Adipocyte (in vitro differentiated cells): ENCODE data around the gene WDR20.
"Not testable (repeated sequence)": the region's sequence is repeated elsewhere in the genome, so short reads cannot be mapped to it uniquely, and the experiment has no call there.

Experiments
- DNase-seq: peaks from one replicate; pipeline ENCODE4 v3.0.0-alpha.2; 2015; ENCODE audit warnings: low read depth
- H3K27me3 ChIP-seq: replicated peaks from 2 replicates; pipeline ENCODE4 v1.7.0; 2013; ENCODE audit warnings: mild to moderate bottlenecking, low read length, moderate library complexity; ENCODE audit not compliant: control insufficient read depth, insufficient read depth
- H3K36me3 ChIP-seq: 2 replicates; pipeline ENCODE4 v1.7.0; 2013; ENCODE audit warnings: low read length, mild to moderate bottlenecking, moderate library complexity; ENCODE audit not compliant: control insufficient read depth, insufficient read depth, severe bottlenecking
- H3K4me1 ChIP-seq: 2 replicates; pipeline ENCODE4 v1.7.0; 2013; ENCODE audit warnings: mild to moderate bottlenecking, low read length, moderate library complexity; ENCODE audit not compliant: control insufficient read depth, insufficient read depth
- H3K4me3 ChIP-seq: 2 replicates; pipeline ENCODE4 v1.7.0; 2013; ENCODE audit warnings: mild to moderate bottlenecking, low read length, moderate library complexity
- H3K9ac ChIP-seq: 2 replicates; pipeline ENCODE4 v1.7.0; 2013; ENCODE audit warnings: mild to moderate bottlenecking, low read length, moderate library complexity
- H3K9me3 ChIP-seq: 2 replicates; pipeline ENCODE4 v1.7.0; 2013; ENCODE audit warnings: mild to moderate bottlenecking, low read length, moderate library complexity; ENCODE audit not compliant: control insufficient read depth

WDR20 gene

DNA sequence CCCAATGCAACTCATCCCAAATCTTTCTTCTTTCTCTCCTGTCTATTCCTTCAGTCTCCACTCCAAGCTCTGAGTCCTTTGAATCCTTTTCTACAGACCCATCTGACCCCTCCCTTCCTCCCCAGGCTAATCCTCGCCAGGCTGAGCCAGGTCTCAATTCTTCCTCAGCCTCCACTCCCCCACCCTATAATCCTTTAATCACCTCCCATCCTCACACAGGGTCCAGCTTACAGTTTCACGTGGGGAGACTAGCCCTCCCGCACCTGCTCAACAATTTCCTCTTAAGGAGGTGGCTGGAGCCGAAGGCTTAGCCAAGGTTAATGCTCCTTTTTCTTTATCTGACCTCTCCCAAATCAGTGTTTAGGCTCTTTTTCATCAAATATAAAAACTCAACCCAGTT, 101.5 kb downstream of the WDR20 start:
- Histone ChIP-seq H3K9me3 (no peaks in the 10 kb centered on the region), H3K4me1 (no peaks in the 10 kb centered on the region), H3K36me3 (no peaks in the 10 kb centered on the region), H3K9ac (no peak overlapping the region), H3K4me3 (no peak overlapping the region), H3K27me3 (no peaks in the 10 kb centered on the region)
- no peak for DNase-seq

DNA sequence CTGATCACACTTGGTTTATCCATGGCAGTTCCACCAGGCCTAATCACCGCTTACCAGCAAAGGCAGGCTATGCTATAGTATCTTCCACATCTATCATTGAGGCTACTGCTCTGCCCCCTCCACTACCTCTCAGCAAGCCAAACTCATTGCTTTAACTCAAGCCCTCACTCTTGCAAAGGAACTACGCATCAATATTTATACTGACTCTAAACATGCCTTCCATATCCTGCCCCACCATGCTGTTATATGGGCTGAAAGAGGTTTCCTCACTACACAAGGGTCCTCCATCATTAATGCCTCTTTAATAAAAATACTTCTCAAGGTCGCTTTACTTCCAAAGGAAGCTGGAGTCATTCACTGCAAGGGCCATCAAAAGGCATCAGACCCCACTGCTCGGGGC, 104.1 kb downstream of the WDR20 start:
- H3K36me3 ChIP-seq, H3K4me3 ChIP-seq, H3K4me1 ChIP-seq, H3K27me3 ChIP-seq, H3K9me3 ChIP-seq, DNase-seq, H3K9ac ChIP-seq: not testable (repeated sequence)

GRCh38 chr14:102246071-102246470, 106.4 kb downstream of the WDR20 start:
- no peak overlapping the region for H3K4me3 ChIP-seq
- no peak for DNase-seq
- H3K9me3 ChIP-seq: no peaks in the 10 kb centered on the region
- no peaks in the 10 kb centered on the region for H3K36me3 ChIP-seq
- H3K27me3 ChIP-seq: no peaks in the 10 kb centered on the region
- no peak overlapping the region for H3K9ac ChIP-seq
- H3K4me1 ChIP-seq: no peaks in the 10 kb centered on the region

GRCh38 chr14:102248121-102248520, 108.4 kb downstream of the WDR20 start:
- no peak for DNase-seq
- H3K9me3 ChIP-seq: no peaks in the 10 kb centered on the region
- H3K36me3 ChIP-seq: no peaks in the 10 kb centered on the region
- no peaks in the 10 kb centered on the region for H3K4me1 ChIP-seq
- H3K27me3 ChIP-seq: no peaks in the 10 kb centered on the region
- H3K9ac ChIP-seq: no peak overlapping the region
- no peak overlapping the region for H3K4me3 ChIP-seq

GRCh38 chr14:102249041-102249440, 109.3 kb downstream of the WDR20 start:
- Histone ChIP-seq H3K36me3 (no peaks in the 10 kb centered on the region), H3K9me3 (no peaks in the 10 kb centered on the region), H3K4me3 (no peak overlapping the region), H3K27me3 (no peaks in the 10 kb centered on the region), H3K4me1 (no peaks in the 10 kb centered on the region), H3K9ac (no peak overlapping the region)
- no peak for DNase-seq

DNA sequence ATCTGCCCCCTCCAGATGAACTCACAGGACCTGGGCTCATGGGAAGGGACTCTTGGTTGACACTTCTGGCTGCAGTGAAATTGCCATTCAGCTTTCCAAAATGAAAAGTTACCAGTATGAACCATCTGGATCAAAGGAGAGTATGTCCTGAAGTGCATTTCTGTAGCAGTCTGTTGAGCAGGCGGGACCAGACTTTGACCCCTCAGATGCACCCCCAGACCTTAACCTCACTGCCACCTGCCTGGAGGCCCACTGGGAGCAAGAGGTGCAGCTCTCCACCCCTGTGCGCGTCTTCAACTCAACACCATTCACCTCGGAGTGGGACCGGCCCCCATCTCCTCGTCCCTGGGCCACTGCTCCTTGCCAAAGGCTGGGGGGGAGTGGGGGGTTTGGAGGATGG, 110.3 kb downstream of the WDR20 start:
- no peak overlapping the region for H3K4me3 ChIP-seq
- no peaks in the 10 kb centered on the region for H3K36me3 ChIP-seq
- no peaks in the 10 kb centered on the region for H3K9me3 ChIP-seq
- H3K27me3 ChIP-seq: no peaks in the 10 kb centered on the region
- H3K9ac ChIP-seq: no peak overlapping the region
- no peak for DNase-seq
- no peaks in the 10 kb centered on the region for H3K4me1 ChIP-seq

GRCh38 chr14:102250636-102251035, 110.9 kb downstream of the WDR20 start:
- H3K27me3 ChIP-seq: no peaks in the 10 kb centered on the region
- peaks cover 4% of the 10 kb centered on the region for H3K4me1 ChIP-seq
- no peaks in the 10 kb centered on the region for H3K9me3 ChIP-seq
- DNase-seq: no peak
- H3K36me3 ChIP-seq: no peaks in the 10 kb centered on the region
- H3K4me3 ChIP-seq: no peak overlapping the region
- no peak overlapping the region for H3K9ac ChIP-seq

GRCh38 chr14:102251161-102251560, 111.5 kb downstream of the WDR20 start:
- H3K9ac ChIP-seq: no peak overlapping the region
- H3K36me3 ChIP-seq: no peaks in the 10 kb centered on the region
- H3K4me3 ChIP-seq: no peak overlapping the region
- no peaks in the 10 kb centered on the region for H3K9me3 ChIP-seq
- H3K4me1 ChIP-seq: peaks cover 6% of the 10 kb centered on the region
- no peaks in the 10 kb centered on the region for H3K27me3 ChIP-seq
- DNase-seq: no peak

DNA sequence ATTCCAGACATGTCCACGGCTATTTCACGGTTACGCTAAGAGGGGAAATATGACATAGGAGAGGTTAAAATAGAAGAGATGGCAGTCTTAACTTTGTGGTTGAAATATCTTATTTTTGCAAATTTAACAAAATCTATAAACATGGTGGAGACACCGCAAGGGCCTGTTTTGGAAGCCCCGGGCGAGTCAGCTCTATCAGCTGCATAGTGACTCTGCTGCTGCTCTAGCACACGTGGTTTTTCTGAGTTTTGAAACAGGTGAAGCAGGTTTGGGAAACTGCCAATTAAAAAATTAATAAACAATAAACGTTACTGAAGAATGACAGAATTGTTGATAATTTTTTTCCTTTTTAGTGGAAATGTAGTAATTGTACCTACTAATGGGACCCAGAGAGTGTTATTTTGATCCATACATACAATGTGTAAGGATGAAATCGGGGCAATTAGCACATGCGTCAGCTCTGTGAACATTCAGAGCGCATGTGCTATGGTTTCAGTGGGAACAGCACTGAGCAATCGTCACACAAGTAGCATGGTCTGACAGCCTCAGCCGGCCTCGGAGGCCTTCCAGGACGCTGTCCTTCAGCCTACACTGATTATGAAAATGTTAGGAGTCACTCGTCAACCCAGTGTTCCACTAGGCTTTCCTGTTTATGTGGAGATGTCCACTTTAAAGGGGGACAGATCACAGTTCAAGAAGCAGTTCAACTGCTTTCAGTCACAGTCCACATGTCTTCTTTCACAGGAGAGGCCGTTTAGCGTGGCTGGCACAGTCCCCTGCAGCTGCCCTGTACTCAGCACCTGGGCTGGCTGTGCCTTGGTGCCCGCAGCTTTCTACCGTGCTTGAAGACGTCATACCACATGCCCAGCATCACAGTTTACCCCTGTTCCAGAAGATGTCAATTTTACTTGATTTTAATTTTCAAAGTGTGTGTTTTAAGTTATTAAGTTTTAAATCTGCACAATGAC, 113.4 kb downstream of the WDR20 start:
- Histone ChIP-seq H3K9me3 (no peaks in the 10 kb centered on the region), H3K27me3 (no peaks in the 10 kb centered on the region), H3K4me3 (no peak overlapping the region), H3K9ac (no peak overlapping the region), H3K4me1 (peaks cover 6% of the 10 kb centered on the region), H3K36me3 (no peaks in the 10 kb centered on the region)
- no peak for DNase-seq

DNA sequence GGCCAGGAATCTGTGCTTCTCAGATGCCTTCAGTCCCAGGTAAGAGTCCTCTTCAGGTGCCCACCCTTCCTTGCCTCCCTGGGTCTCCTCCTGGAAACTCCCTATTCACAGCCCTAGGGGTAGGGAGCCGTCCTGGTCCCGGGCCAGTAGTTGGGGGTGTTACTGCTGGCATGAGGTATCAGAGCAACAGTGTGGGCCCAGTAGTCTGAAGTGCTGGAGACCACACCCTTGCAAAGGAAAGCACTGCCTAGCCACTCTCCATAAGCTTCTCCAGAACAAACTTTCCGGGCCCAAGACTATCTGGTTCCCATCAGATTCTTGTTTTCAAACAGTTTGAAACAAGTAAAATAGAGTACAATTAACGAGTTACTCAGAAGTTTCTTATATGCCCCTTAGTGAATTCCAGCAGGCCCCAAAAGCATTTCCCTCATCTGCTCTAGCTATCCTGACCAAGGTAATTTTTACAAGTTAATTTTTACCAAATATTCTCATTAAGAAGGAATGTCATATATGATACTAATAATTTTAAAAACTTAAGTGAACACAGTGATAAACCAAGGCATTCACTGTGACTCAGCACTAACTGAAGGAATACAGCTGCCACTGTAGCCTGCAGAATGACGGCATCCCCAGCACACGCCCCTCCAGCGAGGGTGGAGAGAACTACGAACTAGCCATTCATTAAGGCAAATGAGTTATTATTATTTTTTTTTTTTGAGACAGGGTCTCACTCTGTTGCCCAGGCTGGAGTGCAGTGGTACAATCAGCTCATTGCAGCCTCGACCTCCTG, 115.9 kb downstream of the WDR20 start:
- no peaks in the 10 kb centered on the region for H3K27me3 ChIP-seq
- peak overlapping the region; percentile 29 for H3K9ac ChIP-seq
- no peaks in the 10 kb centered on the region for H3K9me3 ChIP-seq
- H3K4me1 ChIP-seq: peaks cover 6% of the 10 kb centered on the region
- no peak overlapping the region for H3K4me3 ChIP-seq
- H3K36me3 ChIP-seq: no peaks in the 10 kb centered on the region
- DNase-seq: no peak

GRCh38 chr14:102256716-102257115, 117.0 kb downstream of the WDR20 start:
- Histone ChIP-seq H3K36me3 (no peaks in the 10 kb centered on the region), H3K4me3 (no peak overlapping the region), H3K9me3 (no peaks in the 10 kb centered on the region), H3K27me3 (no peaks in the 10 kb centered on the region), H3K9ac (no peak overlapping the region), H3K4me1 (peaks cover 6% of the 10 kb centered on the region)
- DNase-seq: no peak
